MM.1S (cell line): ENCODE data around the gene ZNF516.

Experiments
- DNase-seq: peaks from one replicate; pipeline ENCODE4 v3.0.0-alpha.2; 2015
- H2AFZ ChIP-seq: fragments of 300-600 bp; sonication (generic); 2 replicates; pipeline ENCODE4 v1.6.0; 2016; ENCODE audit warnings: antibody characterized with exemption, low read length
- H3F3A ChIP-seq: fragments of 300-600 bp; sonication (generic); 2 replicates; pipeline ENCODE4 v1.6.1; 2016; ENCODE audit warnings: mild to moderate bottlenecking, antibody characterized with exemption, low read length, moderate library complexity, mixed read lengths; ENCODE audit not compliant: insufficient read depth
- H3K27ac ChIP-seq: fragments of 300-600 bp; sonication (generic); 2 replicates; pipeline ENCODE4 v1.5.1; 2016; ENCODE audit warnings: mild to moderate bottlenecking, low read length
- H3K27me3 ChIP-seq: fragments of 300-600 bp; sonication (generic); replicated peaks from 2 replicates; pipeline ENCODE4 v1.6.0; 2016; ENCODE audit warnings: low read length; ENCODE audit not compliant: insufficient read depth
- H3K36me3 ChIP-seq: fragments of 300-600 bp; sonication (generic); replicated peaks from 2 replicates; pipeline ENCODE4 v1.6.1; 2016; ENCODE audit warnings: mild to moderate bottlenecking, low read length, mixed read lengths; ENCODE audit not compliant: insufficient read depth
- H3K4me1 ChIP-seq: fragments of 300-600 bp; sonication (generic); 2 replicates; pipeline ENCODE4 v1.6.1; 2016; ENCODE audit warnings: low read length, mixed read lengths
- H3K4me2 ChIP-seq: fragments of 300-600 bp; sonication (generic); 2 replicates; pipeline ENCODE4 v1.6.0; 2016; ENCODE audit warnings: low read depth, low read length
- H3K4me3 ChIP-seq: fragments of 300-600 bp; sonication (generic); 2 replicates; pipeline ENCODE4 v1.5.1; 2016; ENCODE audit warnings: low read length, mixed read lengths
- H3K79me2 ChIP-seq: fragments of 300-600 bp; sonication (generic); 2 replicates; pipeline ENCODE4 v1.6.1; 2016; ENCODE audit warnings: mixed run types, low read length, mixed read lengths
- H3K9ac ChIP-seq: fragments of 300-600 bp; sonication (generic); 2 replicates; pipeline ENCODE4 v1.6.1; 2016; ENCODE audit warnings: low read length, mixed read lengths
- H3K9me2 ChIP-seq: fragments of 300-600 bp; sonication (generic); replicated peaks from 2 replicates; pipeline ENCODE4 v1.6.1; 2016; ENCODE audit warnings: mild to moderate bottlenecking, low read length, mixed read lengths; ENCODE audit not compliant: insufficient read depth
- H3K9me3 ChIP-seq: fragments of 300-600 bp; sonication (generic); replicated peaks from 2 replicates; pipeline ENCODE4 v1.6.1; 2016; ENCODE audit warnings: mild to moderate bottlenecking, low read length, mixed read lengths; ENCODE audit not compliant: insufficient read depth
- H4K20me1 ChIP-seq: fragments of 300-600 bp; sonication (generic); 2 replicates; pipeline ENCODE4 v1.6.1; 2016; ENCODE audit warnings: mild to moderate bottlenecking, low read length, moderate library complexity, mixed read lengths; ENCODE audit not compliant: insufficient read depth
- EZH2 ChIP-seq: fragments of 300-600 bp; sonication (generic); optimal IDR thresholded peaks from 2 replicates; pipeline ENCODE3; 2017; ENCODE audit warnings: low read depth, mild to moderate bottlenecking, antibody characterized with exemption, low read length, mixed read lengths
- EZH2phosphoT487 ChIP-seq: fragments of 300-600 bp; sonication (generic); IDR thresholded peaks from 2 replicates; pipeline ENCODE4 v1.6.1; 2018; ENCODE audit warnings: antibody characterized with exemption, low read length
- TF ChIP-seq, protein P1 (sequence below): fragments of 300-600 bp; sonication (generic); IDR thresholded peaks from 2 replicates; pipeline ENCODE4 v1.5.1; 2016; ENCODE audit warnings: antibody characterized with exemption, low read length, mixed read lengths

The ZNF516 gene

GRCh38 chr18:76518123-76518859 is 23.2 kb upstream of the ZNF516 start:
- H3K4me1 ChIP-seq, result no peaks in the 10 kb centered on the region
- no peak for DNase-seq
- H3F3A ChIP-seq, result no peaks in the 10 kb centered on the region
- no peak overlapping the region for H2AFZ ChIP-seq
- H3K4me3 ChIP-seq, result no peak overlapping the region
- no peak overlapping the region for H3K4me2 ChIP-seq
- no peaks in the 10 kb centered on the region for H3K79me2 ChIP-seq
- no peaks in the 10 kb centered on the region for H3K9me3 ChIP-seq
- H3K27me3 ChIP-seq, result no peaks in the 10 kb centered on the region
- H3K27ac ChIP-seq, result no peak overlapping the region
- no peaks in the 10 kb centered on the region for H4K20me1 ChIP-seq
- H3K9me2 ChIP-seq, result no peaks in the 10 kb centered on the region
- H3K9ac ChIP-seq, result no peak overlapping the region
- TF ChIP-seq, protein P1, sequence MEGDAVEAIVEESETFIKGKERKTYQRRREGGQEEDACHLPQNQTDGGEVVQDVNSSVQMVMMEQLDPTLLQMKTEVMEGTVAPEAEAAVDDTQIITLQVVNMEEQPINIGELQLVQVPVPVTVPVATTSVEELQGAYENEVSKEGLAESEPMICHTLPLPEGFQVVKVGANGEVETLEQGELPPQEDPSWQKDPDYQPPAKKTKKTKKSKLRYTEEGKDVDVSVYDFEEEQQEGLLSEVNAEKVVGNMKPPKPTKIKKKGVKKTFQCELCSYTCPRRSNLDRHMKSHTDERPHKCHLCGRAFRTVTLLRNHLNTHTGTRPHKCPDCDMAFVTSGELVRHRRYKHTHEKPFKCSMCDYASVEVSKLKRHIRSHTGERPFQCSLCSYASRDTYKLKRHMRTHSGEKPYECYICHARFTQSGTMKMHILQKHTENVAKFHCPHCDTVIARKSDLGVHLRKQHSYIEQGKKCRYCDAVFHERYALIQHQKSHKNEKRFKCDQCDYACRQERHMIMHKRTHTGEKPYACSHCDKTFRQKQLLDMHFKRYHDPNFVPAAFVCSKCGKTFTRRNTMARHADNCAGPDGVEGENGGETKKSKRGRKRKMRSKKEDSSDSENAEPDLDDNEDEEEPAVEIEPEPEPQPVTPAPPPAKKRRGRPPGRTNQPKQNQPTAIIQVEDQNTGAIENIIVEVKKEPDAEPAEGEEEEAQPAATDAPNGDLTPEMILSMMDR, result no peak
- TF ChIP-seq EZH2phosphoT487, result no peak
- TF ChIP-seq EZH2, result no peak
- no peaks in the 10 kb centered on the region for H3K36me3 ChIP-seq

GRCh38 chr18:76515576-76515975 is 20.5 kb upstream of the ZNF516 start:
- Histone ChIP-seq H2AFZ (no peak overlapping the region), H3K9ac (no peak overlapping the region), H3K36me3 (no peaks in the 10 kb centered on the region), H3K4me1 (no peaks in the 10 kb centered on the region), H3K9me2 (no peaks in the 10 kb centered on the region), H4K20me1 (no peaks in the 10 kb centered on the region), H3K4me3 (no peak overlapping the region), H3F3A (no peaks in the 10 kb centered on the region), H3K79me2 (no peaks in the 10 kb centered on the region), H3K9me3 (no peaks in the 10 kb centered on the region), H3K27ac (no peak overlapping the region), H3K4me2 (no peak overlapping the region), H3K27me3 (no peaks in the 10 kb centered on the region)
- TF ChIP-seq EZH2, result no peak
- no peak for TF ChIP-seq EZH2phosphoT487
- TF ChIP-seq, protein P1, result no peak
- DNase-seq, result no peak

DNA sequence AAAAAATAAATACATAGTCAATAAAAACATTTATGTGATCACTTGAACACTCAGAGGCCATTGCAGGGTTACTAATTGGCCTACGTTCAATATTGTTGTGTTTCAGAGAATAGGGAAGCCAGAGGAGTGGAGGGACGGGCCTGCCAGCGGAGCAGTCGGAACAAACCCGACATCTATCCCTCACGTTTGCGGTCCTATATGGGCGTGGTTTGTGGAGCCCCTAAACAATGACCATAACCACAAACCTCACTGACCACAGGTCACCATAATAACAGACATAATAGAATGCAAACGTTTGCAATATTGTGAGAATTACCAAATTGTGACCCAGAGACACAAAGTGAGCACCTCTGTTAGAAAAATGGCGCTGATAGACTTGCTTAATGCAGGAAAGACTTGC is 19.5 kb upstream of the ZNF516 start:
- H3K4me1 ChIP-seq, result no peaks in the 10 kb centered on the region
- H3F3A ChIP-seq, result no peaks in the 10 kb centered on the region
- no peak overlapping the region for H2AFZ ChIP-seq
- H3K4me2 ChIP-seq, result no peak overlapping the region
- no peaks in the 10 kb centered on the region for H3K9me3 ChIP-seq
- H3K27ac ChIP-seq, result no peak overlapping the region
- H4K20me1 ChIP-seq, result no peaks in the 10 kb centered on the region
- H3K9me2 ChIP-seq, result no peaks in the 10 kb centered on the region
- H3K4me3 ChIP-seq, result no peak overlapping the region
- TF ChIP-seq EZH2 (no peak), EZH2phosphoT487 (no peak)
- TF ChIP-seq, protein P1, result no peak
- H3K9ac ChIP-seq, result no peak overlapping the region
- H3K79me2 ChIP-seq, result no peaks in the 10 kb centered on the region
- H3K27me3 ChIP-seq, result no peaks in the 10 kb centered on the region
- no peak for DNase-seq
- H3K36me3 ChIP-seq, result no peaks in the 10 kb centered on the region
